Activated CD4-positive, CD25-positive, alpha-beta regulatory T cell treated with anti-CD3 and anti-CD28 coated beads, Interleukin-2, amount 50 U/mL, for 16 hours (primary cell): ENCODE results near the gene DIAPH1.

Source experiments
- DNase-seq: peaks from one replicate; pipeline ENCODE4 v3.0.0-alpha.2; 2020; ENCODE audit warnings: low read depth, low spot score

The DIAPH1 gene

DNA sequence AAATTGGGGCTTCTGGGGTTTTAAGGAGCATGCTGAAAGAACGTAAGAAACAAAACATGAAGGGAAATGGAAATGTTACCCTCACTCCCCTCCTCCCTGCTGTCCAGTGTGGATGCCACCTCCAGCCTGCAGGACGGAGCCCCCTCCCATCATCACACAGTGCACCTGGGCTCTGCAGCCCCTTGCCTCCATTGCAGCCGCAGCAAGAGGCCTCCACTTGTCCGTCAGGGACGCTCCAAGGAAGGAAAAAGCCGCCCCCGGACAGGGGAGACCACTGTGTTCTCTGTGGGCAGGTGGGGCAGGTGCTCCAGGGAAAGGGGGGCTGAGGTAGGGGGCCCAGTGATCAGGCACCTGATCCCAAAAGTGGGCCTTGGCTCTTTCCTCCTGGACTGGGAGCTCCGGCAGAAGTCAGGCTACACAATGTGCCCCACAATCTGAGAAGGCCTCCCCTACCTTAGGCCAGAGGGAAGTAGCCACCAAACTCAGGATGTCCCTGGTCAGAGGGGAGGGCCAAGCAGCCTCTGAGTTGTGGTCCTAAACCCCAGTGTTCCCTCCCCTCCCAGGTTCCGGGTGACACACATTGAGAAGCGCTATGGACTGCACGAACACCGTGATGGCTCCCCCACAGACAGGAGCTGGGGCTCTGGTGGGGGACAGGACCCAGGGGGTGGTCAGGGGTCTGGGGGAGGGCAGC is 20.7 kb upstream of the DIAPH1 start:
- no peak for DNase-seq

DNA sequence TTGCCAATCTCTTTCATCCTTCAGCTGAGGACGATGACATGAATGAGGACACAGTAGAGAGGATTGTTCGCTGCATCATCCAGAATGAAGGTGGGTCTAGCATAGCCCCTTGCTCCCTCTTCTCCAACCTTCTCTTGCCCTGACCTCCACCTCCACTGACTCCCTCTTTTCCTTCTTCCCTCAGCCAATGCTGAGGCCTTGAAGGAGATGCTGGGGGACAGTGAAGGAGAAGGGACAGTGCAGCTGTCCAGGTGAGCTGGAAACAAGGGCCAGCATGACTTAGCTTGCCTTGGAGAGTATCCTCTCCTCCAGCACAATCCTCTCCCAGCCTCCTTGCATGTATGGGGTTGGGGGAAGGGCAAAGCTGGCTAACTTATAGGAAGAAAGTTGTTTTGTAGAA is 20.0 kb upstream of the DIAPH1 start:
- DNase-seq, result no peak

DNA sequence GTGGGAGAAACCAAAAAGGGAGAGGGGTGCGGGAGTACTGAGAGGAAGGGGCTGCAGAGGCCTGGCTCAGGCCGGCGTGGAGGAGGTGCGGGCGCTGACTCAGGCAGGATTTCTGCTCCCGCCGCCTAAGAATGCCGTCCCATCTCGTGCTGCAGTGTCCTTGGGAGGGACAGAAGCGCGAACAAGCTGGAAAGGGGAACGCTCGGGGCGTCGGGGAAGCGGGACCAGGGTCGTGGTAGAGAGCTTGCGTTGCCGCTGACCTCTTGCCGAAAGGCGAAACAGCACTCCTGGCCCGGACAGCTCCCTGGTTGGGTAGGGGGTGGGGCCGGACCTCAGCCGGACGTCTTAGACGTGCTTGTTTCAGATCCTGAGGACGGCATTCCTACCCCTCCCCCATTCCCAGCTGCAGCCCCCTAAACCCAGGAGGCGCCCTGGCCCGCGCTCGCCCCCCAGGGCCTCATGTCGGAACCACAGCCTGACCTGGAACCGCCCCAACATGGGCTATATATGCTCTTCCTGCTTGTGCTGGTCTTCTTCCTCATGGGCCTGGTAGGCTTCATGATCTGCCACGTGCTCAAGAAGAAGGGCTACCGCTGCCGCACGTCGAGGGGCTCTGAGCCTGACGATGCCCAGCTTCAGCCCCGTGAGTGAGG is 19.1 kb upstream of the DIAPH1 start:
- no peak for DNase-seq

DNA sequence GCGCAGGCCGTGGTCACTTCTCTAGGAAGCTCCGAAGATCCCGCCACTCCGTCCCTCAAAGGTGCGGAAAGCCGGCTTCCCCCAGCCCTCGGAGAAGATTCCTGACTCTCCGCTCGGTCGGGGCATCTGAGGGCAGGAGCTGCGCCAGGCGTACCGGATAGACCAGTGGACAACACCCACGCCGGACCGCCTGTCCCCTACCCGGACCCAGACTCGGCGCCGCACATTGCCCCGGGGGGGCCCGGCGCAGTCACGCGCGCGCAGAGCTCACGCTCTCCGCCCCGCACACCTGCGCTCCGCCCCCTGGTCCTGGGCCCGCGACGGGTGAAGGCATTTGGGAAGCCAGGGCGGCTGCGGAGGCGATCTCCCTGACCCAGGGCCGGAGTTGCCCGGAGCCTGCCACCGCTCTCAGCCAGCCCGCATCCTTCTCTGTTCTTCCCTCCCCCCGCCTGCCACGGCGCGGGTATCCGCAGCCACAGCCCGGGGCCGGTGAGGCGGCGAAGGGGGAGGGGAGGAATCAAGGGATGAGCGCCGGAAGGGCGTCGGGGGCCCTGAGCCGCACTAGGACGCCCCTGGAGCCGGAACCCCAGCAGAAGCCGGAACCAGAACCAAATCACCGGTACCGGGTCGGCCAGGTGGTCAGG is 18.4 kb upstream of the DIAPH1 start:
- DNase-seq, result no peak

DNA sequence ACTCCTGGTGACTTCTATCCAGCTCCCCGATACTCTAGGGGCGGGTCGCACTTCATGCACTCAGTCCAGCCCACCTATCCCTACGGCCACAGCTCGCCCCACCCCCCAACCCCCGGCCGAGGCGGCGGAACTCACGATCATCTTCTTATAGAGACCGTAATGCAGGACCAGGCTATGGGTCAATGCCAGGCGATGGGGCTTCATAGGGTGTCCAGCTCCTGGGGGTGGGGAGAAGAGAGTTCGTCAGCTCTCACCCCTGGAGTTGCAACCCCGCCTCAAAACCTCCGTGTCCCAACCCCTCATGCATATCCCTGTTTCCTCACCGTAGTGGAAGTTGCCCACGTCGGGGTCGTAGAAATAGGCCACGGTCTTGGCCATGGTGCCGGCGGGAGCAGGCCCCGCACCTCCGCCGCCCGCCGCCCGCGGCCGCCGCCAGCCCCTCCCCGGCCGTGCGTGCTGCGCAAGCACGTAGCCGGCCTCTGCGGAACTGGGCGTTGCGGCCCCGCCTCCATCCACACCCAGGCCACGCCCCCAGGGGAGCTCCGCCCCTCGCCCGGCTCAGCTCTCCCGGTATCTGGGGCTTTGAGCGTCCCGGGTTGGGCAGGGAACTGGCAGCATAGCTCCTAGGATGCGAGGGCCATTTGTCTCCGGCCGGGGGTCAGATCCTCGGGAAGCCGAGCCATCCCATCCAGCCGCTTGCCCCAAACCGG is 17.8 kb upstream of the DIAPH1 start, which contains the start of the genes HDAC3 and RELL2:
HDAC3 (minus strand) TSS at position 437 of the 710 bp plus-strand sequence; CDS start at position 378, 59 bp downstream.
RELL2 (plus strand) TSS at position 585 of the 710 bp plus-strand sequence. CDS start 1,229 bp downstream, outside the sequence.
- DNase-seq, result peak; percentile 82

DNA sequence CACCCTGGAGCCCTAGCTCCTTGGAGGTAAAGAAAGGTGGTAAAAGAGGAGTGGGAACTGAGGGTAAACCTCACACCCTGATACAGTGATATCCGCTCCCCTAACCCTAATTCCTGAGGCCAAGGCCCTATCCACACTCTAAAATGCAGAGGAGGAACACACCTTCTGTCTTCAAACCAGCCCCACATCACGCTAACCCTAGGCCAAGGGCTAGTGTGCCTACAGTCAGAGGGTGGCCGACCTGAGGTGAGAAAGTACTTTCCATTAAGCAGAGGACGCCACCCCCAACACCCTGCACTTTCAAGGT is 17.3 kb upstream of the DIAPH1 start:
- no peak for DNase-seq

DNA sequence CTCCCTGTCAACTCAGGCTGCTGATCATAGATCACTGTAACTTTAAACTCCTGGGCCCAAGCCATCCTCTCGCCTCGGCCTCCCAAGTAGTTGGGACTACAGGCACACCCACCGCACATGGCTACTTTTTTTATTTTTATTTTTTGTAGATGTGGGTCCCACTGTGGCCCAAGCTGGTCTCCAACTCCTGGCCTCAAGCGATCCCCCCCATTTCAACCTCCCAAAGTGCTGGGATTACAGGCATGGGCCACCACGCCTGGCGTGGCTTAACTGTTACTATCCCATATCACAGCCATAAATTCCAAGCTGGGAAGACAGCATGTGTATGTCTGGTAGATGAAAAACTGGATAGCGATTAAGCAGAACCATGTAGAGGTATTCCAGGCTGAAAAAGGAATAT is 16.8 kb upstream of the DIAPH1 start:
- no peak for DNase-seq

DNA sequence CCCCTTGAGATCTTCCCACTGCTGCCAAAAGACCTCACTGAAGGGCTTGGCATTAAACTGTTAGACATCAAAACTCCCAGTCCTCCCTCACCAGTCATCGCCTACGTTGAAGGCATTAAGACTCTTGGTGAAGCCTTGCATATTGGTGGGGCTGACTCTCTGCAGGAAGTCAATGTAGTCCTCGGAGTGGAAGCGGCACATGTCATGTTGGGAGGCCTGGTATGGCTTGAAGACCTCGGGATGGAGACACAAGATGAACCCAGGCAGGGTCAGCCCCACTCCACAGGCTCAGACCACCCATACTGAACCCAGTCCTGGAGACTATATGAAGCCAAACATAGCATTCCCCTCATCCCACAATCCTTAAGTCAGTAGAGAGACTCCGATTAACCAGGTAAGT is 15.9 kb upstream of the DIAPH1 start:
- no peak for DNase-seq

DNA sequence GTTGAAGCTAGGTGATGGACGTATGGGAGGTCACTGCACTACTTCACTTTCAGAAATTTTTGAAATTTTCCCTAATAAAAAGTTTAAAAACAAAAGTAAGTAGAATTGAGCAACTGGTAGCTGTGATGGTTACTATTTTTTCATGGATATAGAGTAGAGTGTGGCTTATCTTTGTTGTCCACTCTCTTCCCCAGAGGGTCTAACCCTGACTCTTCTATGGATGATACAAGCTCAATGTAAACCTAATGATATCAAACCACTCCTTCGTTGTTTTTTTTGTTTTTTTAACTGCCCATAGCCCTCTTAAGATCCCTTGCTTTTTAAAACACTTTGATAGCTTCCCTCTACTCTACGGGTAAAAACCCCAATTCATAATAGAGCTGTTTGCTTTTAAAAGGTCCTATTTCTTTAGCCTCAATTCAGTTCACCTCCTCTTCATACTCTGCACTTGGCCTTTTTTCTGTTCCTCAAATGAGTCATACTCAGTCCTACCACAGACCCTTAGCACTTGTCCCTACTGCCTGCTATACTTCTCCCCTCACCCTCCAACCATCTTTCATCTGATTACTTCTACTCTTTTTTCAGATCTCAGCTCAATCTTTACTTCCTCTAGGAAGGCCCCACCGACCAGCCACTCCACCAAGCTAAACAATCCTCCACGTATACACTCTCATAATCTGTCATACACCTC is 15.2 kb upstream of the DIAPH1 start:
- no peak for DNase-seq

DNA sequence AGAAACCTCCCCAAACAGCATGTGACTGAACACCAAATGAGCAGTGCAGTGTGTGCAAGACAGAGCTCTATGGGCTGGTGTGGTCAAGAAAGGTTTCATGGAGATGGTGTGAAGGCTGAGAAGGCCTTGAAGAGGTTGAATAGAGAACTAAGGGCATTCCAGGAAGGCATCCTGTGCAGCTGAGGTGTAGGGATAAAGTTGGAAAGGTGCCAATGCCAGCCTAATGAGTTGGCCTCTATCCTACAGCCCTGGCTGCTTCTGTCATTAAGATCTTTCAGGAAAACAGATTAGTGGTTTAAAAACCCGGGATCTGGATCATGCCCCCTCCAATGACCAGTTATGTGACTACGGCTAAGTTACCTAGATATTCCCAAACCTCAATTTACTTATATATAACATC is 13.8 kb upstream of the DIAPH1 start:
- no peak for DNase-seq

DNA sequence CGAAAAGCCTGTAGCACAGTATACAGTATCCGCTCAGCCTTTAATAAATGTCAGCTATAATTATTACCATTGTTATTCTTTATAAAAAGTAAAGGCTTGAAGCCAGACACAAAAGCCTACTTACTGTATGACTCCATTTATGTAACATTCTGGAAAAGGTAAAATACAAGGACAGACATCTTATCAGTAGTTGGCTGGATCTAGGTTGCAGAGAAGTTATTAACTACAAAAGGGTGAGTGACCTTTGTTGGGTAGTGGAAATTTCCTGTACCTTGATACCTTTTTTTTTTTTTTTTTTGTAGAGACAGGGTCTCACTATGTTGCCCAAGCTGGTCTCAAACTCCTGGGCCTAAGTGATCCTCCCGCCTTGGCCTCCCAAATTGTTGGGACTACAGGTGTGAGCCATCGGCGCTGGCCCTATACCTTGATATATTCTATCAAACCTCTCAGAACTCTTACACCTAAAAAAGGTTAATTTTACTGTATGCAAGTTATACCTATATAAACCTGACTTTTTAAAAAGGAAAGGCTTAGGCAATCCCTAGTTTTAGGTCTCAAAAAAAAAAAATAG is 11.9 kb upstream of the DIAPH1 start:
- DNase-seq, result no peak

DNA sequence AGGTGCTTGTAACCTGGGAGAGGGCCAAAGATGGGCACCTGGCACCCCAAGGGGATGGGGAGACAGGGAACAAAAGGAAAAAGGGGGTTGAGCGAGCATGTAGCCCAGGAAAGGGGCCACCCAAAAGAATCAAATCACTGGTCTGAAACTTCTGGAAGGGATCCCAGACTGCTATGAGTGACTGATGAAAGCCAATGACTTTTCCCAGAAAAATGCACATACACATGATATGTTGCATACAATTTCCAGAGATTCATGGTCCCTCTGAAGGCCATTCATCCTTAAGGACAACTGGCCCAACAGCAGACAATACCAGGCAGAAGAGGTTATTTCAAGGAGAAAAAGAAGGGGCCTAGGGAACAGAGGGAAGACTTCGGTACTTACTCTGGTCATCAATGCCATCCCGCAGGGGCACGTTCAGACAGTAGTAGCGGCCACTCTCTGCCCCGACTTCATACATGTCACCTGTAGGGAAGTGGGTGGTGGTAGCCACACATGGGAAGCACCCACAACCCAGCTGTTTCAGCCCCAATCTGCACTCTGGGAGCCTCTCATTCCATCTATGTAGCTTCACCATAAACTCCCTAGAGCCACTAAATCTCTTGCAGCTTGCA is 9.5 kb upstream of the DIAPH1 start:
- no peak for DNase-seq

DNA sequence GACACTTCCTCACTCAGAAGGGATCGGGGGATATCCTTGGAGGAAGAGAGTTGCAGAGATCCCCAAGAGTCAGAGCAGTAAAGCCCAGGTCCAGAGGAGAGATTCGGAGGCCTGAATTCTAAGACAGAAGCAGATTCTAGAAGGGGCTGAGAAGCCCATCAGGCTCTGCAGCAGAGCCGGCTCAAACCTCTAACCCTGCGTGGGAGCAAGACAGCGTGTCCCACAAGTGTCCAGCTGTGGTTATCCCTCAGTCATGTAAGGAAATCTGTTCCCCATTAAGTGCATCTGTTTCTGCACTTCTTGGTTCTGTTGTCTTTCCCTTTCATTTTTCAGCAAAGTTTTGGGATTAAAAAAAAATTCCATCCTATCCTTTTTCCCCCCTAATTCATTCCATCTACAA is 4.8 kb upstream of the DIAPH1 start:
- DNase-seq, result no peak

DNA sequence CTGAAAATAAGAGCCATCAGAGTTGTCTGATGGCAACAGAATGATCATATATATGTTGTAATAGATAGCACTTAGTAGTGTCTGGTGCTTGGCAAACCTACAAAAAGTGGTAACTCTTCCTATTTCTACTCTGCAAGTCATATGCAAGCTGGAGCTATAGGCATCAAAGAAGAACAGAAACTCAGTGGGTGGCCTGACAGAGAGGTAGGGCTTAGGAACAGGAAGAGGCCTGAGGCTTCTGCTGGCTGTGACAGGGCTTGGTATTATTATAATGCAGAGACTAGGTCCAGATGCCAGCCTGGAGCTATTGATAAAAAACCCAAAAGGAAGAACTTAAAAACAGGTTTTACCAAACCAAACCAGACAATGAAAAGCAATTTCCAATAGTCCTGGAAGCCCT is 4.4 kb upstream of the DIAPH1 start:
- no peak for DNase-seq

DNA sequence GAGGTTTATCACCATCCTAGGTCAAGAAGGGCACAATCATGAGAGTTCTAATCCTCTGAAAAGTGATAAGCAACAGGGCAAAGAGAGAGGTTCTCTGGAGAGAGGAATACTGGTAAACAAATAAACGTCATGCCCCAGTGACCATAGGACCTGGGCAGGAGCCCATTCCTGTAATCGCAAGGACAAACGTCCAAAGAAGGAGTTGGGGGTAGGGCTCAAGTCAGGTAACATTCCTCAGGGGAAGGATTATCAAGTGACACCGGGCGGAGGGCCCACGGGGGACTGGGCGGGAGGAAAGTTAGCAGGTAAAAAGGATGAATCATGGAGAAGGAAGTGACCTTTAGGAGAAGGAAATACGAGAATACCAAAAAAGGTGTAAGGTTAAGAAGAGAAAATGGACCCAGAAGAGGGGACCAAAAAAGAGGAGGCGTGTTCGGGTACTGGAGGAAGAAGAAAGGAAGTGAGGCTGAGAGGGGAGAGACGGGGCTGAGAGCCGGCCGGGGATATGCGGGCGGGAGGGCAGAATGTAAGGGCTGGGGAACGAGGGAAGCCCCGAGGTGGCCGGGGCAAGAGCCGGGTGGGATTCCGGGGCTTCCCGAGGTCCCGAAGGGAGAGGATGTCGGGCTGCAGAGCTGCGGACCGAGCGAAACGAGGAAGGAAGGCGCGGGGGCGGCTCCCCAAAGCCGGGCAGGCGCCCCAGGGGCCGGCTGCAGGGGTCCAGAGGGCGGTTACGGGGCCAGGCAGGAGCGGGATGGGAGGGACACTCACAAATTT is 583 bp downstream of the DIAPH1 start:
- DNase-seq, result no peak

DNA sequence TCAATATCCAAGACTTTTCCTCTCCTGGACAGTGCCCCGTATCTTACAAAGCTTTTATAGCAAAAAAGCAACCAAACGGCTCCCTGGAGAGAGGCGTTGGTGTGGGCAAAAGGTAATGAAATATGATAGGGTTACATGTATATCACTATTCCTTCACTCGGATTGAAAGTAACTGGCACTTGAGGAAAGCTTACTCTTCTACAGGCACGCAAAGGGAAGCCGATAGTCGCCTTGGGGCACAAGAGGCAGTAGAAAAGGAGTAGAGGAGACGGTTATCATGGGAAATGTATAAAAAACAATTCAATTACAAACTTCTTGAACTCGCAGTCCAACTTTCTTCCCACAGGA is 1.1 kb downstream of the DIAPH1 start:
- DNase-seq, result no peak

DNA sequence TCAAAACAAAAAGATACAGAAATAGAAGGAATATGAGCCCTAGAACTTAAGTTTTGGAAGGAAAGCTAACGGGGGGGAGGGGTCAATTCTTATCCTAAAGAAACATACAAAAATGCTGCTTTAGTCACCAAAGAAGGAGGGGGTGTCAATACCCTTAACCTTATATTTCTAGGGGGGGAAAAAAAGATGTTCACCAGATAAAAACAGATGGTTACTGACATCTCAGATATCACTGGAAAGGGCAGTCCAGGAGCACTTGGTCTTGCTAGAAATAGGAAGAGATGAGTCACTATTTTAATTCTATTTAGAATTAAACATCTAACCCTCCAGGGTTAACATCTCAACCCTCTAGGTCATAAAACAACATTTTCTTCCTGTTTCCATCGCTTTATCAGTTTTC is 1.7 kb downstream of the DIAPH1 start:
- DNase-seq, result no peak

DNA sequence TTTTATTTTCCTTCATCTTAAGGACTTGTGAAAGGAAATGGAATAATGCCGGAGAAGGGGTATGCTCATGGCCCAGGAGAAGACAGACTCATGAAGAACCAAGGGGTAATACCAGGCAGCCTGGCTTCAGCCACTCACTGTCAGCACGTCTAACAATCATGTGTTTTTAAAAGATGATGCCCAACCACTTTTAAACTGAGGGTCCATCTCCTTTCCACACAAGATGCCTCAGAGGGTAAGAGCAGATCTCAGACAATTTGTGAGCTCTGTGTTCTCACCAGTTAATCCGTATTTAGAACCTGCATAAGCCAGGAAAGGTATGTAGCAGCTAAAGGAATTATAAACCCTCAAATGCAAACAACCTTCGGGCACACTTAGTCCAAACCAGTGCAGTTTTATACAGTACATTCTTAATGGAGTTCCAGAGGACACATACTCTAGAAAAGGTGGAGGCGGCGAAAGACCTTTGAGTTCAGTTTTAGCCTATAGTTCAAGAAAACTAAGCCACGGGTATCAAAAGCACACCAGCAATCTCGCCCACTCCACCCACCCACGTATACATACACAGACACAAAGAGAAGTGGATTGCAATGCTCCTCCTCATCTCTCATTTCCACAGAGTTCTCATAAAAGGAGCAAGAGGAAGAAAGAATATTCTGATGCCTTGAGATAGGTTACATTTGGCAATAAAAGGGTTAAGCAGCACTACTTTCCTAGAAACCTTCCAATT is 2.6 kb downstream of the DIAPH1 start:
- DNase-seq, result no peak

DNA sequence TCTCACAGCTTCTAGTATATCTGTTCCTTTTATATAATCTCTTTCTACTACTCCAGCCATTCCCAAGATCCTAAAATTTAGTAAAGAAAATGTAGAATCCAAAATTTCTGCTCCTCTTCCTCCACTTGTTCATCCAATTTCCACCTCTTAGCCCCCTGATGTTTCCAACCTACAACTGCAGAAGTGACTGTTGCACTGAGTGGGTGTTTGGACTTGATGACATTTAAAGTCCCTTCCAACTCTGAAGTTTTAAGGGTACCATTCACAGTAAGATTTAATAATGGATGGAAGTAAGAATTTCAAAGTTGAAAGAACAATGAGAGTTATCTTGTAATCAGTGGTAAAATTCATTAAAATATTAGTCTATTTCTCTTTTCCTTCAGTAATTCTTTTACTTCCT is 5.5 kb downstream of the DIAPH1 start:
- no peak for DNase-seq

DNA sequence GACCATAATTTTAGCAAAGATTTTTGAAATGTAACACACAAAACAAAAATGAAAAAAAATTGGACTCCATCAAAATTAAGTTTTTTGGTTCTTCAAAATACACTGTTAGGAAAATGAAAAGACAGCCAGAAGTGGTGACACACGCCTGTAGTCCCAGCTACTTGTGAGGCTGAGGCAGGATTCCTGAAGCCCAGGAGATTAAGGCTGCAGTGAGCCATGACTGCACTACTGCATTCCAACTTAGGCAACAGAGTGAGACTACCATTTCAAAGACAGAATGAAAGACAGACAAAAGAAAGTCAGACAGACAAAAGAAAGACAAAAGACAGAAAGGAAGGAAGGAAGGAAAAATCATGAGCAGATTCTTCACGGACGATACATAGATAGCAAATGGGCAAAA is 7.5 kb downstream of the DIAPH1 start:
- DNase-seq, result no peak
